ENCODE measurements around the gene GUF1.

DNA sequence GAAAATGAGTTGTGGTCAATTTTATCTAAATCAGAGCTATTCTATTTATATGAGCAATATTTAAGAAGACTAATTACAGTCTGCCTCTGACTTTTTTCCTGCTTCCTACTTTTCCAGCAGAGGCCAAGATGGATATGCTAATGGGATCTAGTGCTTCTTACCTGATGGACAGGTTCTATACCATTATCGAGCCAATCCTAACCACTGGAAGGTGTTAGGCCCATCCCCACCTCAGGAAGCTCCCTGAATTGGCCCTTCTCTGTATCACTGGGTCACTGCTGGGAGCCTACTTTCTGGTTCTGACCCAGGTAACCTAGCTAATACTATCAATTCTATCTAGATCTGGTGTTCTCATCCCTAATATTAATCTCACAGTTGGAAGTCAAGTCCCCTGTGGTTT, 26.2 kb upstream of the GUF1 start:
- TF ChIP-seq POLR2A (IDR thresholded peaks at IDR 0.05; ENCODE audit: low read length), result no peak
- TF ChIP-seq GATA1 (IDR thresholded peaks at IDR 0.05; ENCODE audit: low read depth, low read length), result no peak

Measured in erythroblast (primary cell).